CD4-positive, alpha-beta memory T cell (primary cell): ENCODE measurements around the gene TET2. TPM values are rescaled to one million over a fixed set of nuclear protein-coding genes. Genes with fewer than 3 reads are reported as not detected.

Experiments used
- CTCF ChIA-PET: fragments of 350-600 bp; sonication (Branson Sonifier 250); formaldehyde crosslinking; loops from one replicate; lab custom pipeline; 2021; ENCODE audit warnings: inconsistent platforms; ENCODE audit not compliant: partially characterized antibody; lab: Charles Lee
- POLR2A ChIA-PET: fragments of 350-600 bp; sonication (Branson Sonifier 250); formaldehyde crosslinking; loops from one replicate; lab custom pipeline; 2021; ENCODE audit not compliant: partially characterized antibody; lab: Charles Lee
- DNase-seq, 5 donors: peaks; one replicate each; pipeline versions ENCODE4 v3.0.0 to v3.0.0-alpha.2; 2020 to 2022; ENCODE audit warnings: mixed read lengths in 1 of 5
- H3K27ac ChIP-seq: one replicate; pipeline ENCODE4 v1.7.0; 2013; ENCODE audit warnings: low read depth, low read length
- H3K27me3 ChIP-seq: 2 replicates; pipeline ENCODE4 v1.7.0; 2013; ENCODE audit warnings: mild to moderate bottlenecking, low read length, moderate library complexity; ENCODE audit not compliant: insufficient read depth
- H3K36me3 ChIP-seq: 2 replicates; pipeline ENCODE4 v1.7.0; 2013; ENCODE audit warnings: mild to moderate bottlenecking, low read length, moderate library complexity; ENCODE audit not compliant: insufficient read depth
- H3K4me1 ChIP-seq: 2 replicates; pipeline ENCODE4 v1.7.0; 2013; ENCODE audit warnings: mild to moderate bottlenecking, low read length, moderate library complexity; ENCODE audit not compliant: insufficient read depth
- H3K4me3 ChIP-seq, 2 donors: one replicate each; pipeline ENCODE4 v1.7.0; 2013; ENCODE audit warnings: low read length in 2 of 2, mild to moderate bottlenecking in 1 of 2
- H3K9me3 ChIP-seq, 2 donors: one replicate each; pipeline ENCODE4 v1.7.0; 2013; ENCODE audit warnings: low read length in 2 of 2, control low read depth in 1 of 2; ENCODE audit not compliant: control insufficient read depth in 1 of 2
- H3K27ac Mint-ChIP-seq, 7 donors: one replicate each; pipeline ENCODE4 v1.8.0; 2020 to 2021; ENCODE audit warnings: mixed read lengths in 7 of 7, mild to moderate bottlenecking in 6 of 7, inconsistent platforms in 3 of 7, moderate library complexity in 3 of 7
- H3K27me3 Mint-ChIP-seq, 2 donors: one replicate each; pipeline ENCODE4 v1.8.0; 2020 to 2021; ENCODE audit warnings: mixed read lengths in 2 of 2
- H3K36me3 Mint-ChIP-seq, 2 donors: one replicate each; pipeline ENCODE4 v1.8.0; 2020 to 2021; ENCODE audit warnings: mixed read lengths in 2 of 2, inconsistent platforms in 1 of 2, mild to moderate bottlenecking in 1 of 2
- H3K4me1 Mint-ChIP-seq, 4 donors: one replicate each; pipeline ENCODE4 v1.8.0; 2020 to 2021; ENCODE audit warnings: mixed read lengths in 4 of 4, mild to moderate bottlenecking in 1 of 4
- H3K4me3 Mint-ChIP-seq, 8 donors: one replicate each; pipeline ENCODE4 v1.8.0; 2020 to 2021; ENCODE audit warnings: mixed read lengths in 8 of 8, mild to moderate bottlenecking in 7 of 8, moderate library complexity in 6 of 8, inconsistent platforms in 3 of 8
- H3K9me3 Mint-ChIP-seq, 8 donors: one replicate each; pipeline ENCODE4 v1.8.0; 2020 to 2021; ENCODE audit warnings: mixed read lengths in 8 of 8, mild to moderate bottlenecking in 5 of 8, inconsistent platforms in 3 of 8, moderate library complexity in 1 of 8
- intact Hi-C: fragments of 100-400 bp; cut with micrococcal nuclease; formaldehyde crosslinking; loops from one replicate; pipeline ENCODE4 v1.15.1; 2023
- polyA plus RNA-seq, 2 donors: library from polyadenylated mRNA; unstranded; fragments of 300-500 nt; fragmentation: Illumina TruSeq; gene quantifications; one replicate each; pipeline ENCODE4 v1.2.3, GENCODE V29; 2021
- total RNA-seq, 2 experiments: library from RNA; stranded (reverse); gene quantifications; one replicate each; pipeline ENCODE4 v1.2.3, GENCODE V29; 2021

TET2 gene
- total and polyA plus RNA-seq, 4 experiments from 2014 or later, result 9.7 to 20.7 (median 16.9) TPM

GRCh38 chr4:105140684-105141490, 5.8 kb upstream of the TET2 start:
- no peak overlapping the region for H3K4me3 Mint-ChIP-seq
- ChIA-PET POLR2A (interaction anchor here (1.4 to 2.2 kb wide), 2 partner anchors 331 to 333 kb away, joined by 4 to 21 read pairs; partner anchors contain the start of gene PPA2), CTCF (interaction anchor here (0.8 to 6.6 kb wide), 20 partner anchors 10 to 581 kb away, joined by 3 to 51 read pairs (median 4); partner anchors contain the start of gene PPA2)
- H3K27ac ChIP-seq, result no peak overlapping the region
- intact Hi-C loops, result loop anchor here (1.0 to 10.0 kb wide), 4 partner anchors 56 to 574 kb away; no protein-coding TSS in a partner anchor
- H3K27ac Mint-ChIP-seq, result peak overlapping the region in 1 of 7 donors; percentile 2
- H3K27me3 ChIP-seq, result no peaks in the 10 kb centered on the region
- no peak overlapping the region for H3K4me3 ChIP-seq
- peaks cover 5% of the 10 kb centered on the region for H3K4me1 ChIP-seq
- H3K36me3 Mint-ChIP-seq, result peaks cover 0 to 5% of the 10 kb centered on the region in 2 donors
- no peaks in the 10 kb centered on the region for H3K9me3 Mint-ChIP-seq
- H3K27me3 Mint-ChIP-seq, result no peaks in the 10 kb centered on the region
- peak; percentile 39 to 63 (median 60) for DNase-seq
- no peaks in the 10 kb centered on the region for H3K36me3 ChIP-seq
- H3K4me1 Mint-ChIP-seq, result peaks cover 7 to 12% (median 8%) of the 10 kb centered on the region in 4 donors
- no peaks in the 10 kb centered on the region for H3K9me3 ChIP-seq

- peak overlapping the region; percentile 48 to 100 for H3K4me3 ChIP-seq
- H3K4me3 Mint-ChIP-seq, result peak overlapping the region; percentile 91 to 100 (median 94)
- no peaks in the 10 kb centered on the region for H3K27me3 Mint-ChIP-seq
- peak overlapping the region; percentile 81 for H3K27ac ChIP-seq
- H3K9me3 Mint-ChIP-seq, result no peaks in the 10 kb centered on the region
- intact Hi-C loops, result loop anchor here (10.0 kb wide), 1 partner anchor 229 kb away; no protein-coding TSS in a partner anchor
- H3K4me1 Mint-ChIP-seq, result peaks cover 22 to 49% (median 29%) of the 10 kb centered on the region in 4 donors
- no peaks in the 10 kb centered on the region for H3K9me3 ChIP-seq
- H3K36me3 Mint-ChIP-seq, result peaks cover 0 to 17% of the 10 kb centered on the region in 2 donors
- ChIA-PET POLR2A (interaction anchor here (0.7 kb wide), 1 partner anchor 328 kb away, joined by 5 read pairs; the partner anchor contains the start of gene PPA2), CTCF (interaction anchor here (1.0 to 6.6 kb wide), 3 partner anchors 17 to 329 kb away, joined by 3 to 51 read pairs (median 28); partner anchors contain the start of gene PPA2)
- peak overlapping the region; percentile 66 to 95 (median 90) for H3K27ac Mint-ChIP-seq
- no peaks in the 10 kb centered on the region for H3K36me3 ChIP-seq
- H3K4me1 ChIP-seq, result peaks cover 27% of the 10 kb centered on the region
- H3K27me3 ChIP-seq, result no peaks in the 10 kb centered on the region
- DNase-seq, result peak; percentile 12 to 35 (median 20)
Observed at GRCh38 chr4:105145156-105145902, 1.3 kb upstream of the TET2 start.

- Mint-ChIP-seq H3K4me3 (peak overlapping the region; percentile 91 to 100 (median 94)), H3K4me1 (peaks cover 25 to 54% (median 31%) of the 10 kb centered on the region in 4 donors), H3K27me3 (no peaks in the 10 kb centered on the region), H3K9me3 (no peaks in the 10 kb centered on the region), H3K36me3 (peaks cover 0 to 17% of the 10 kb centered on the region in 2 donors), H3K27ac (peak overlapping the region; percentile 66 to 95 (median 90))
- Histone ChIP-seq H3K4me1 (peaks cover 27% of the 10 kb centered on the region), H3K9me3 (no peaks in the 10 kb centered on the region), H3K36me3 (no peaks in the 10 kb centered on the region), H3K4me3 (peak overlapping the region; percentile 48 to 100), H3K27ac (peak overlapping the region; percentile 81), H3K27me3 (no peaks in the 10 kb centered on the region)
- DNase-seq, result peak in 3 of 5 donors; percentile 25 to 34 (median 27)
- POLR2A ChIA-PET, result interaction anchor here (1.6 kb wide), 1 partner anchor 328 kb away, joined by 28 read pairs; the partner anchor contains the start of gene PPA2
- intact Hi-C loops, result loop anchor here (1.0 to 10.0 kb wide), 3 partner anchors 229 to 562 kb away; partner anchors contain the start of genes GSTCD and INTS12
- CTCF ChIA-PET, result interaction anchor here (2.4 to 6.6 kb wide), 3 partner anchors 324 to 328 kb away, joined by 8 to 51 read pairs (median 28); partner anchors contain the start of gene PPA2
Observed at GRCh38 chr4:105145903-105146275, 787 bp upstream of the TET2 start.

- intact Hi-C loops, result loop anchor here (10.0 kb wide), 1 partner anchor 228 kb away; no protein-coding TSS in a partner anchor
- Mint-ChIP-seq H3K4me1 (peaks cover 22 to 53% (median 33%) of the 10 kb centered on the region in 4 donors), H3K27ac (peak overlapping the region; percentile 97 to 100 (median 99)), H3K4me3 (peak overlapping the region; percentile 97 to 100 (median 100)), H3K9me3 (no peaks in the 10 kb centered on the region), H3K27me3 (no peaks in the 10 kb centered on the region), H3K36me3 (peaks cover 0 to 17% of the 10 kb centered on the region in 2 donors)
- POLR2A ChIA-PET, result interaction anchor here (1.0 to 1.6 kb wide), 3 partner anchors 325 to 1173 kb away, joined by 3 to 28 read pairs (median 4); partner anchors contain the start of gene PPA2
- Histone ChIP-seq H3K4me1 (peaks cover 27% of the 10 kb centered on the region), H3K27me3 (no peaks in the 10 kb centered on the region), H3K9me3 (no peaks in the 10 kb centered on the region), H3K27ac (peak overlapping the region; percentile 81), H3K36me3 (no peaks in the 10 kb centered on the region), H3K4me3 (peak overlapping the region; percentile 100)
- CTCF ChIA-PET, result interaction anchor here (0.6 to 2.4 kb wide), 6 partner anchors 15 to 570 kb away, joined by 3 to 8 read pairs (median 3); partner anchors contain the start of gene PPA2
- DNase-seq, result peak in 1 of 5 donors; percentile 25
Observed at GRCh38 chr4:105147016-105147552, 408 bp downstream of the TET2 start.

GRCh38 chr4:105147553-105148161, 981 bp downstream of the TET2 start:
- Mint-ChIP-seq H3K9me3 (no peaks in the 10 kb centered on the region), H3K4me3 (peak overlapping the region; percentile 97 to 100 (median 100)), H3K27ac (peak overlapping the region; percentile 97 to 100 (median 99)), H3K4me1 (peaks cover 22 to 53% (median 33%) of the 10 kb centered on the region in 4 donors), H3K36me3 (peaks cover 0 to 17% of the 10 kb centered on the region in 2 donors), H3K27me3 (no peaks in the 10 kb centered on the region)
- DNase-seq, result peak; percentile 17 to 50 (median 35)
- Histone ChIP-seq H3K4me3 (peak overlapping the region; percentile 100), H3K4me1 (peaks cover 27% of the 10 kb centered on the region), H3K9me3 (no peaks in the 10 kb centered on the region), H3K27me3 (no peaks in the 10 kb centered on the region), H3K36me3 (no peaks in the 10 kb centered on the region), H3K27ac (peak overlapping the region; percentile 81)
- intact Hi-C loops, result loop anchor here (10.0 kb wide), 1 partner anchor 227 kb away; no protein-coding TSS in a partner anchor
- ChIA-PET CTCF (interaction anchor here (1.0 to 2.4 kb wide), 3 partner anchors 324 to 569 kb away, joined by 3 to 8 read pairs (median 3); partner anchors contain the start of gene PPA2), POLR2A (interaction anchor here (0.6 to 1.6 kb wide), 5 partner anchors 91 to 1173 kb away, joined by 3 to 28 read pairs (median 3); partner anchors contain the start of gene PPA2)
